DOHH2 (cell line): Measurements from ENCODE around the gene CD200R1L.

Source experiments
- H3F3A ChIP-seq: fragments of 200-600 bp; sonication (generic), shearing (Covaris generic); 2 replicates; pipeline ENCODE4 v1.6.0; 2016; ENCODE audit warnings: antibody characterized with exemption, mild to moderate bottlenecking; ENCODE audit not compliant: control insufficient read depth, insufficient read depth
- H3K27ac ChIP-seq: fragments of 200-600 bp; sonication (generic); 2 replicates; pipeline ENCODE4 v1.5.1; 2014; ENCODE audit warnings: low read depth, mild to moderate bottlenecking, low read length, moderate library complexity
- H3K27me3 ChIP-seq: fragments of 200-600 bp; sonication (generic); 2 replicates; pipeline ENCODE4 v1.6.1; 2014; ENCODE audit warnings: mild to moderate bottlenecking, low read length, mixed read lengths; ENCODE audit not compliant: control insufficient read depth
- H3K36me3 ChIP-seq: fragments of 200-600 bp; sonication (generic); 2 replicates; pipeline ENCODE4 v1.6.1; 2014; ENCODE audit warnings: mild to moderate bottlenecking, low read length, moderate library complexity, mixed read lengths; ENCODE audit not compliant: control insufficient read depth
- H3K4me1 ChIP-seq: fragments of 200-600 bp; sonication (generic); 2 replicates; pipeline ENCODE4 v1.6.1; 2014; ENCODE audit warnings: mild to moderate bottlenecking, low read length, mixed read lengths; ENCODE audit not compliant: control insufficient read depth
- H3K4me2 ChIP-seq: fragments of 200-600 bp; sonication (generic); 2 replicates; pipeline ENCODE4 v1.6.0; 2014; ENCODE audit warnings: mild to moderate bottlenecking, low read length, moderate library complexity
- H3K4me3 ChIP-seq: fragments of 200-600 bp; sonication (generic); 2 replicates; pipeline ENCODE4 v1.5.1; 2014; ENCODE audit warnings: mild to moderate bottlenecking, low read length, mixed read lengths
- H3K79me2 ChIP-seq: fragments of 200-600 bp; sonication (generic); 2 replicates; pipeline ENCODE4 v1.6.1; 2014; ENCODE audit warnings: mild to moderate bottlenecking, low read length, mixed read lengths; ENCODE audit not compliant: control insufficient read depth
- H3K9me2 ChIP-seq: fragments of 200-600 bp; sonication (generic); replicated peaks from 2 replicates; pipeline ENCODE4 v1.6.1; 2014; ENCODE audit warnings: mild to moderate bottlenecking, low read length, mixed read lengths; ENCODE audit not compliant: control insufficient read depth
- H3K9me3 ChIP-seq: fragments of 200-600 bp; sonication (generic); 2 replicates; pipeline ENCODE4 v1.6.1; 2014; ENCODE audit warnings: antibody characterized with exemption, low read length, mixed read lengths; ENCODE audit not compliant: control insufficient read depth, insufficient read depth
- H4K20me1 ChIP-seq: fragments of 200-600 bp; sonication (generic); 2 replicates; pipeline ENCODE4 v1.6.0; 2014; ENCODE audit warnings: low read depth, mild to moderate bottlenecking, antibody characterized with exemption, low read length, moderate library complexity; ENCODE audit not compliant: control insufficient read depth, insufficient read depth
- CTCF ChIP-seq: fragments of 200-600 bp; sonication (generic); IDR thresholded peaks from one replicate; pipeline ENCODE4 v1.5.1; 2014; ENCODE audit warnings: antibody characterized with exemption, mild to moderate bottlenecking, low read depth, low read length; ENCODE audit not compliant: poor library complexity, severe bottlenecking
- EZH2phosphoT487 ChIP-seq: fragments of 200-600 bp; sonication (generic); IDR thresholded peaks from 2 replicates; pipeline ENCODE4 v1.6.1; 2017; ENCODE audit warnings: borderline replicate concordance, mild to moderate bottlenecking, antibody characterized with exemption, low read length, moderate library complexity, mixed read lengths

CD200R1L gene

DNA sequence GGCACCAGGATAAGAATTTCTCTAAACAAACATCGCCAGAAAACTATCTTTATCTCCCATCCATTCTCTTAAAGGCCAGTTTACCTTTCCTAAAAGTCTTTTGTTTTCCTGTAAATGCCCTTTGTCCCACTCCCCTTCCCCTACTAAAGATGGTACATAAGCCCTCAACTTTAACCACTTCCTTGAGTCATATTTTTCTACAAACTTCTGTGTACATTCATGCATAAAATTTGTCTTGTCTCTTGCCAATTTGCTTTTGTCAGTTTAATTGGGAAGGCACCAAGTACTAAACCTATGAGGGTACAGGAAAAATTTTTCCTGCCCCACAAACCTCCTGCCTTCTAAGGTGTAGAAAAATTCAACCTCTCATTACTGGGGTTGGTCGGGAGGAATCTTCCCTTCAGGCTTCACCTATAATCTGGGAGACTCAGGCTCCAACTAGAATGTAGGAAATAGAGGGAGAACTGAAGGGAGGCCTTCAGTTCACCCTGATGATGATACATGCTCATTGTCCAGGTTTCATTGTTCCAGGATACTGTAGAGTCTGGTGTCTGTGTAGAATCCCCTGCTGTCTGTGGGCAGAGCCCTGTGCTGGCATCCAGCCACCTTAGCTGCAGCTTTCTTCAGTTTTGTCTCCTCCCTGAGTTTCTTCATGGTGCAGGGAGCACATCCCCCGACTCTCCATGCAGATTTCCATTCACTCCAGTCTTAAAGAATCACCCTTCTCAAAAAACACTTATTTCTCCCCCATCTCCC, 53.2 kb downstream of the CD200R1L start:
- no peak overlapping the region for H3K4me2 ChIP-seq
- no peaks in the 10 kb centered on the region for H3K9me3 ChIP-seq
- no peaks in the 10 kb centered on the region for H3K9me2 ChIP-seq
- H3K27ac ChIP-seq: no peak overlapping the region
- no peaks in the 10 kb centered on the region for H4K20me1 ChIP-seq
- no peaks in the 10 kb centered on the region for H3F3A ChIP-seq
- no peaks in the 10 kb centered on the region for H3K79me2 ChIP-seq
- H3K36me3 ChIP-seq: no peaks in the 10 kb centered on the region
- H3K4me3 ChIP-seq: no peak overlapping the region
- H3K4me1 ChIP-seq: peaks cover 8% of the 10 kb centered on the region; the same call in 1 of the 2 replicates
- TF ChIP-seq EZH2phosphoT487 (no peak), CTCF (no peak)
- H3K27me3 ChIP-seq: no peaks in the 10 kb centered on the region

- Histone ChIP-seq H3K4me2 (no peak overlapping the region), H3K9me2 (no peaks in the 10 kb centered on the region), H3K4me1 (peaks cover 8% of the 10 kb centered on the region; the same call in 1 of the 2 replicates), H4K20me1 (no peaks in the 10 kb centered on the region), H3K36me3 (no peaks in the 10 kb centered on the region), H3K9me3 (no peaks in the 10 kb centered on the region), H3K4me3 (no peak overlapping the region), H3F3A (no peaks in the 10 kb centered on the region), H3K27ac (no peak overlapping the region), H3K79me2 (no peaks in the 10 kb centered on the region), H3K27me3 (no peaks in the 10 kb centered on the region)
- TF ChIP-seq CTCF (no peak), EZH2phosphoT487 (no peak)
Measured at GRCh38 chr3:112791736-112792135, 54.9 kb downstream of the CD200R1L start.

- H3K79me2 ChIP-seq: no peaks in the 10 kb centered on the region
- no peaks in the 10 kb centered on the region for H3F3A ChIP-seq
- no peaks in the 10 kb centered on the region for H3K9me3 ChIP-seq
- peaks cover 8% of the 10 kb centered on the region; the same call in 1 of the 2 replicates for H3K4me1 ChIP-seq
- TF ChIP-seq EZH2phosphoT487 (no peak), CTCF (no peak)
- no peaks in the 10 kb centered on the region for H3K9me2 ChIP-seq
- no peaks in the 10 kb centered on the region for H3K36me3 ChIP-seq
- no peaks in the 10 kb centered on the region for H4K20me1 ChIP-seq
- H3K27ac ChIP-seq: no peak overlapping the region
- no peak overlapping the region for H3K4me3 ChIP-seq
- no peaks in the 10 kb centered on the region for H3K27me3 ChIP-seq
- H3K4me2 ChIP-seq: no peak overlapping the region
Measured at GRCh38 chr3:112789787-112790186, 56.9 kb downstream of the CD200R1L start.
